GM18508 (cell line): ENCODE results near the gene NTNG2.

Source experiments
- ATAC-seq: cut with Tn5 transposase; IDR thresholded peaks from one replicate; pipeline ENCODE4 v1.9.1; 2021; ENCODE audit warnings: moderate number of reproducible peaks; ENCODE audit not compliant: insufficient read depth, unreplicated experiment

The NTNG2 gene

GRCh38 chr9:132168851-132169250 is 7.0 kb downstream of the NTNG2 start:
- ATAC-seq: no peak

- no peak for ATAC-seq
These were observed 8.0 kb downstream of the NTNG2 start for GRCh38 chr9:132169672-132170392.

- no peak for ATAC-seq
These were observed 9.8 kb downstream of the NTNG2 start for GRCh38 chr9:132171702-132172101.

- ATAC-seq: no peak
These were observed 10.3 kb downstream of the NTNG2 start for GRCh38 chr9:132172185-132172584.

GRCh38 chr9:132175431-132175830 is 13.6 kb downstream of the NTNG2 start:
- ATAC-seq: no peak

GRCh38 chr9:132176338-132176737 is 14.5 kb downstream of the NTNG2 start:
- no peak for ATAC-seq

- ATAC-seq: no peak
These were observed 20.0 kb downstream of the NTNG2 start for GRCh38 chr9:132181796-132182313.

GRCh38 chr9:132182314-132183091 is 20.6 kb downstream of the NTNG2 start:
- ATAC-seq: no peak

- ATAC-seq: no peak
These were observed 21.3 kb downstream of the NTNG2 start for GRCh38 chr9:132183134-132183533.

GRCh38 chr9:132183715-132184114 is 21.9 kb downstream of the NTNG2 start:
- no peak for ATAC-seq

GRCh38 chr9:132184124-132184523 is 22.3 kb downstream of the NTNG2 start:
- no peak for ATAC-seq

- ATAC-seq: no peak
These were observed 23.5 kb downstream of the NTNG2 start for GRCh38 chr9:132185073-132186009.

- ATAC-seq: no peak
These were observed 25.3 kb downstream of the NTNG2 start for GRCh38 chr9:132187121-132187620.

- no peak for ATAC-seq
These were observed 29.1 kb downstream of the NTNG2 start for GRCh38 chr9:132190966-132191365.

- ATAC-seq: no peak
These were observed 30.9 kb downstream of the NTNG2 start for GRCh38 chr9:132192728-132193127.

- ATAC-seq: no peak
These were observed 31.6 kb downstream of the NTNG2 start for GRCh38 chr9:132193227-132194124.

- no peak for ATAC-seq
These were observed 32.6 kb downstream of the NTNG2 start for GRCh38 chr9:132194508-132194907.

GRCh38 chr9:132197315-132197714 is 35.5 kb downstream of the NTNG2 start:
- no peak for ATAC-seq

- no peak for ATAC-seq
These were observed 36.1 kb downstream of the NTNG2 start for GRCh38 chr9:132197856-132198550.
